Activated T-helper 1 cell treated with Interleukin-2 at 50 U/mL for 16 hours (primary cell): ENCODE measurements around the gene CPA2.
"Not testable (repeated sequence)": the region's sequence is repeated elsewhere in the genome, so short reads cannot be mapped to it uniquely, and the experiment has no call there.

Experiments
- DNase-seq: peaks from one replicate; pipeline ENCODE4 v3.0.0-alpha.2; 2020; ENCODE audit warnings: low read depth

CPA2 gene

GRCh38 chr7:130309986-130310385 is 43.3 kb downstream of the CPA2 start:
- DNase-seq, result no peak

- no peak for DNase-seq
These were observed 47.6 kb downstream of the CPA2 start for GRCh38 chr7:130314305-130314704.

- DNase-seq, result no peak
These were observed 52.9 kb downstream of the CPA2 start for GRCh38 chr7:130319541-130319940.

- not testable (repeated sequence) for DNase-seq
These were observed 55.0 kb downstream of the CPA2 start for GRCh38 chr7:130321542-130322229.

- no peak for DNase-seq
These were observed 56.0 kb downstream of the CPA2 start for GRCh38 chr7:130322615-130323014.

GRCh38 chr7:130324306-130324943 is 57.8 kb downstream of the CPA2 start:
- DNase-seq, result no peak

GRCh38 chr7:130329681-130330080 is 63.0 kb downstream of the CPA2 start:
- DNase-seq, result no peak

- no peak for DNase-seq
These were observed 65.8 kb downstream of the CPA2 start for GRCh38 chr7:130332259-130333053.

- no peak for DNase-seq
These were observed 67.2 kb downstream of the CPA2 start for GRCh38 chr7:130333832-130334231.

- no peak for DNase-seq
These were observed 67.6 kb downstream of the CPA2 start for GRCh38 chr7:130334274-130334673.

- DNase-seq, result no peak
These were observed 70.8 kb downstream of the CPA2 start for GRCh38 chr7:130337410-130337971.

GRCh38 chr7:130338233-130338632 is 71.6 kb downstream of the CPA2 start:
- no peak for DNase-seq
